Adrenal gland (tissue), 5 donors: ENCODE data around the gene CORO2B.

Experiments used
- POLR2A ChIP-seq, 2 donors: fragments of 450-650 bp; IDR thresholded peaks; one replicate each; pipeline ENCODE4 v1.6.1; 2017; ENCODE audit warnings: antibody characterized with exemption in 2 of 2, mild to moderate bottlenecking in 2 of 2, moderate library complexity in 1 of 2
- TF ChIP-seq, protein P1 (sequence below), 6 experiments: fragments of 450-650 bp in 4 of 6; fragments of 200-600 bp in 2 of 6; sonication (generic) in 1 of 6; IDR thresholded peaks; 1 replicate in 5 of 6; 2 replicates in 1 of 6; pipeline versions ENCODE4 v1.5.1 to v1.8.0; 2016 to 2021; ENCODE audit warnings: antibody characterized with exemption in 6 of 6, mild to moderate bottlenecking in 2 of 6, moderate library complexity in 1 of 6
- donor health status: DM: no; HTN: no; CAD: no.

- TF ChIP-seq, protein P1, sequence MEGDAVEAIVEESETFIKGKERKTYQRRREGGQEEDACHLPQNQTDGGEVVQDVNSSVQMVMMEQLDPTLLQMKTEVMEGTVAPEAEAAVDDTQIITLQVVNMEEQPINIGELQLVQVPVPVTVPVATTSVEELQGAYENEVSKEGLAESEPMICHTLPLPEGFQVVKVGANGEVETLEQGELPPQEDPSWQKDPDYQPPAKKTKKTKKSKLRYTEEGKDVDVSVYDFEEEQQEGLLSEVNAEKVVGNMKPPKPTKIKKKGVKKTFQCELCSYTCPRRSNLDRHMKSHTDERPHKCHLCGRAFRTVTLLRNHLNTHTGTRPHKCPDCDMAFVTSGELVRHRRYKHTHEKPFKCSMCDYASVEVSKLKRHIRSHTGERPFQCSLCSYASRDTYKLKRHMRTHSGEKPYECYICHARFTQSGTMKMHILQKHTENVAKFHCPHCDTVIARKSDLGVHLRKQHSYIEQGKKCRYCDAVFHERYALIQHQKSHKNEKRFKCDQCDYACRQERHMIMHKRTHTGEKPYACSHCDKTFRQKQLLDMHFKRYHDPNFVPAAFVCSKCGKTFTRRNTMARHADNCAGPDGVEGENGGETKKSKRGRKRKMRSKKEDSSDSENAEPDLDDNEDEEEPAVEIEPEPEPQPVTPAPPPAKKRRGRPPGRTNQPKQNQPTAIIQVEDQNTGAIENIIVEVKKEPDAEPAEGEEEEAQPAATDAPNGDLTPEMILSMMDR (IDR thresholded peaks at IDR 0.05), result no peak
- TF ChIP-seq POLR2A (IDR thresholded peaks at IDR 0.05), result no peak
Measured at GRCh38 chr15:68674975-68675374, 96.2 kb downstream of the CORO2B start.
